Transverse colon (tissue), 4 donors: ENCODE results near the gene FBXL19. TPM values are rescaled to one million over a fixed set of nuclear protein-coding genes. Genes with fewer than 3 reads are reported as not detected.

Experiments used
- DNase-seq: peaks from one replicate; pipeline ENCODE4 v3.0.0-alpha.2; 2019
- H3K27ac ChIP-seq, 4 donors: fragments of 200-600 bp; sonication (generic); 2 replicates each; pipeline ENCODE4 v1.5.1; 2016 to 2018; ENCODE audit warnings: inconsistent platforms in 4 of 4
- H3K27me3 ChIP-seq: fragments of 200-600 bp; sonication (generic); 2 replicates; pipeline ENCODE4 v1.5.1; 2017; ENCODE audit warnings: inconsistent platforms
- H3K36me3 ChIP-seq, 4 donors: fragments of 200-600 bp; sonication (generic); 2 replicates each; pipeline ENCODE4 v1.5.1; 2017 to 2019; ENCODE audit warnings: inconsistent platforms in 4 of 4
- H3K4me1 ChIP-seq, 4 donors: fragments of 200-600 bp; sonication (generic); 2 replicates each; pipeline ENCODE4 v1.5.1; 2017 to 2020; ENCODE audit warnings: inconsistent platforms in 4 of 4
- H3K4me3 ChIP-seq, 4 donors: fragments of 200-600 bp; sonication (generic); 1 replicate in 1 of 4; 2 replicates in 3 of 4; pipeline versions ENCODE4 v1.5.1 to v1.6.1; 2017 to 2019; ENCODE audit warnings: inconsistent platforms in 4 of 4
- H3K9me3 ChIP-seq, 2 donors: fragments of 200-600 bp; sonication (generic); 2 replicates each; pipeline ENCODE4 v1.5.1; 2017 to 2019; ENCODE audit warnings: inconsistent platforms in 2 of 2
- EP300 ChIP-seq: sonication (generic); formaldehyde crosslinking; IDR thresholded peaks from one replicate; pipeline ENCODE4 v1.6.1; 2017; ENCODE audit warnings: antibody characterized with exemption, low read depth
- POLR2A ChIP-seq: fragments of 450-650 bp; IDR thresholded peaks from one replicate; pipeline ENCODE4 v1.6.1; 2016; ENCODE audit warnings: antibody characterized with exemption, mild to moderate bottlenecking, moderate library complexity
- POLR2AphosphoS5 ChIP-seq, 3 donors: sonication (generic); formaldehyde crosslinking; IDR thresholded peaks; one replicate each; pipeline ENCODE4 v1.6.1; 2016; ENCODE audit warnings: antibody characterized with exemption in 3 of 3
- WGBS, 2 donors: methylation state at CpG; one replicate each; pipeline ENCODE4 v1.1.5; 2018; ENCODE audit warnings: low coverage in 1 of 2; 5-methylcytosine and 5-hydroxymethylcytosine counted together
- in situ Hi-C, 4 donors: fragments of 200-750 bp; cut with MboI; loops; one replicate each; pipeline versions ENCODE4 v1.15.0 to v1.15.1; 2017; ENCODE audit warnings: low sequenced_read_pairs in 3 of 4, low pct_ligation_motif_present in 1 of 4, low pct_unique_long_range_greater_than_20kb in 1 of 4
- intact Hi-C: fragments of 100-400 bp; cut with DNase I; formaldehyde crosslinking; loops from one replicate; pipeline ENCODE4 v1.15.1; 2023; ENCODE audit warnings: low total_unique reads
- total RNA-seq, 4 donors: library from RNA; depleted of rRNA; stranded (reverse); fragments of >200 nt; gene quantifications; one replicate each; pipeline ENCODE4 v1.1.0, GENCODE V29; 2016
- TF ChIP-seq, protein P1 (sequence below), 5 experiments: fragments of 200-600 bp in 3 of 5; fragments of 450-650 bp in 2 of 5; sonication (generic) in 3 of 5; IDR thresholded peaks; 1 replicate in 2 of 5; 2 replicates in 3 of 5; pipeline ENCODE4 v1.5.1; 2016 to 2017; ENCODE audit warnings: antibody characterized with exemption in 5 of 5, inconsistent platforms in 3 of 5, mild to moderate bottlenecking in 2 of 5, moderate library complexity in 1 of 5

The FBXL19 gene
- total RNA-seq, 4 donors from 2014 or later, result 19.3 to 45.3 (median 20.3) TPM

DNA sequence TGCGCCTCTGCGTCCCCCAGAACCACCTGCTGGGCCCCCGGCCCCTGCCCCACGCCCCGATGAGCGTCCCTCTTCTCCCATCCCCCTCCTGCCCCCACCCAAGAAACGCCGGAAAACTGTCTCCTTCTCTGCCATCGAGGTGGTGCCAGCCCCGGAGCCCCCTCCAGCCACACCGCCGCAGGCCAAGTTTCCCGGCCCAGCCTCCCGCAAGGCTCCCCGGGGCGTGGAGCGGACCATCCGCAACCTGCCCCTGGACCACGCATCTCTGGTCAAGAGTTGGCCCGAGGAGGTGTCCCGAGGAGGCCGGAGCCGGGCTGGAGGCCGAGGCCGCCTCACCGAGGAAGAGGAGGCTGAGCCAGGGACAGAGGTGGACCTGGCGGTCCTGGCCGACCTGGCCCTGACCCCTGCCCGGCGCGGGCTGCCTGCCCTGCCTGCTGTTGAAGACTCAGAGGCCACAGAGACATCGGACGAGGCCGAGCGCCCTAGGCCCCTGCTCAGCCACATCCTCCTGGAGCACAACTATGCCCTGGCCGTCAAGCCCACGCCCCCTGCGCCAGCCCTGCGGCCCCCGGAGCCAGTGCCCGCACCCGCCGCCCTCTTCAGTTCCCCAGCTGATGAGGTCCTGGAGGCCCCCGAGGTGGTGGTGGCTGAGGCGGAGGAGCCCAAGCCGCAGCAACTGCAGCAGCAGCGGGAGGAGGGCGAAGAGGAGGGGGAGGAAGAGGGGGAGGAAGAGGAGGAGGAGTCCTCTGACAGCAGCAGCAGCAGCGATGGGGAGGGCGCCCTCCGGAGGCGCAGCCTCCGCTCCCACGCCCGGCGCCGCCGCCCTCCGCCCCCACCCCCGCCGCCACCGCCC, 56.0 kb downstream of the FBXL19 start:
- 93% methylated on average over 54 of the region's 62 CpGs; no CpG with 5 or more reads in 1 of the 2 donors for WGBS, 2 donors
- no peak for DNase-seq
- Histone ChIP-seq H3K27me3 (no peaks in the 10 kb centered on the region), H3K36me3 (peaks cover 0 to 32% (median 10%) of the 10 kb centered on the region in 4 donors), H3K27ac (no peak overlapping the region), H3K4me1 (no peaks in the 10 kb centered on the region), H3K4me3 (no peak overlapping the region), H3K9me3 (no peaks in the 10 kb centered on the region)
- intact Hi-C loops (no loop called here), in situ Hi-C loops (loop anchor here (10.0 to 25.0 kb wide), 6 partner anchors 115 to 885 kb away; partner anchors contain the start of genes COX6A2 (in 2 of the 4), ZNF267 (in 2 of the 4), ZNF843 (in 2 of the 4) and ARMC5 (in 1 of the 4))
- TF ChIP-seq, protein P1, sequence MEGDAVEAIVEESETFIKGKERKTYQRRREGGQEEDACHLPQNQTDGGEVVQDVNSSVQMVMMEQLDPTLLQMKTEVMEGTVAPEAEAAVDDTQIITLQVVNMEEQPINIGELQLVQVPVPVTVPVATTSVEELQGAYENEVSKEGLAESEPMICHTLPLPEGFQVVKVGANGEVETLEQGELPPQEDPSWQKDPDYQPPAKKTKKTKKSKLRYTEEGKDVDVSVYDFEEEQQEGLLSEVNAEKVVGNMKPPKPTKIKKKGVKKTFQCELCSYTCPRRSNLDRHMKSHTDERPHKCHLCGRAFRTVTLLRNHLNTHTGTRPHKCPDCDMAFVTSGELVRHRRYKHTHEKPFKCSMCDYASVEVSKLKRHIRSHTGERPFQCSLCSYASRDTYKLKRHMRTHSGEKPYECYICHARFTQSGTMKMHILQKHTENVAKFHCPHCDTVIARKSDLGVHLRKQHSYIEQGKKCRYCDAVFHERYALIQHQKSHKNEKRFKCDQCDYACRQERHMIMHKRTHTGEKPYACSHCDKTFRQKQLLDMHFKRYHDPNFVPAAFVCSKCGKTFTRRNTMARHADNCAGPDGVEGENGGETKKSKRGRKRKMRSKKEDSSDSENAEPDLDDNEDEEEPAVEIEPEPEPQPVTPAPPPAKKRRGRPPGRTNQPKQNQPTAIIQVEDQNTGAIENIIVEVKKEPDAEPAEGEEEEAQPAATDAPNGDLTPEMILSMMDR (IDR thresholded peaks at IDR 0.05), result no peak
- TF ChIP-seq EP300 (no peak), POLR2A (no peak), POLR2AphosphoS5 (IDR thresholded peaks at IDR 0.05) (no peak)

- Histone ChIP-seq H3K27ac (no peak overlapping the region), H3K4me3 (no peak overlapping the region), H3K9me3 (no peaks in the 10 kb centered on the region), H3K36me3 (peaks cover 0 to 26% (median 9%) of the 10 kb centered on the region in 4 donors), H3K27me3 (no peaks in the 10 kb centered on the region), H3K4me1 (peaks cover 0 to under 1% (median 0%) of the 10 kb centered on the region in 4 donors)
- intact Hi-C loops, result no loop called here
- in situ Hi-C loops, result loop anchor here (10.0 to 25.0 kb wide), 6 partner anchors 115 to 885 kb away; partner anchors contain the start of genes COX6A2 (in 2 of the 4), ZNF267 (in 2 of the 4), ZNF843 (in 2 of the 4) and ARMC5 (in 1 of the 4)
- TF ChIP-seq, protein P1 (IDR thresholded peaks at IDR 0.05), result no peak
- TF ChIP-seq EP300, result no peak
- TF ChIP-seq POLR2A, result no peak
- no peak for TF ChIP-seq POLR2AphosphoS5 (IDR thresholded peaks at IDR 0.05)
- DNase-seq, result no peak
- WGBS, 2 donors, result 94% methylated on average over 15 of the region's 15 CpGs; no CpG with 5 or more reads in 1 of the 2 donors
Observed at GRCh38 chr16:30980023-30980371, 56.6 kb downstream of the FBXL19 start.

DNA sequence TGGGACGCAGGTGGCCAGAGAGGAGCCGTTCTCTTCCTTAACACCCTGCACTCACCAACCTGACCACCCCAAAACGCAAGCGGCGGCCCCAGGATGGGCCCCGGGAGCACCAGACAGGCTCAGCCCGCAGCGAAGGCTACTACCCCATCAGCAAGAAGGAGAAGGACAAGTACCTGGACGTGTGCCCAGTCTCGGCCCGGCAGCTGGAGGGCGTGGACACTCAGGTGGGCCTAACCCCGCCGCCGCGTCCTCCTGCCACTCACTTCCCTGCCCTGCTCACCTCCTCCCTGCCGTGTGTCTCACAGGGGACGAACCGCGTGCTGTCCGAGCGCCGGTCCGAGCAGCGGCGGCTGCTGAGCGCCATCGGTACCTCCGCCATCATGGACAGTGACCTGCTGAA, 57.1 kb downstream of the FBXL19 start:
- Histone ChIP-seq H3K36me3 (peaks cover 0 to 24% (median 9%) of the 10 kb centered on the region in 4 donors), H3K4me3 (no peak overlapping the region), H3K27me3 (no peaks in the 10 kb centered on the region), H3K27ac (no peak overlapping the region), H3K9me3 (no peaks in the 10 kb centered on the region), H3K4me1 (peaks cover 2 to 5% (median 4%) of the 10 kb centered on the region in 4 donors)
- WGBS, 2 donors, result 94% methylated on average over 29 of the region's 29 CpGs; no CpG with 5 or more reads in 1 of the 2 donors
- intact Hi-C loops, result no loop called here
- no peak for DNase-seq
- in situ Hi-C loops, result loop anchor here (10.0 to 25.0 kb wide), 6 partner anchors 114 to 884 kb away; partner anchors contain the start of genes COX6A2 (in 2 of the 4), ZNF267 (in 2 of the 4), ZNF843 (in 2 of the 4) and ARMC5 (in 1 of the 4)
- TF ChIP-seq, protein P1 (IDR thresholded peaks at IDR 0.05), result no peak
- TF ChIP-seq EP300 (no peak), POLR2AphosphoS5 (IDR thresholded peaks at IDR 0.05) (no peak), POLR2A (no peak)

- no peaks in the 10 kb centered on the region for H3K27me3 ChIP-seq
- peaks cover 7 to 10% (median 9%) of the 10 kb centered on the region in 4 donors for H3K4me1 ChIP-seq
- WGBS, 2 donors, result 95% methylated on average over 14 of the region's 14 CpGs; no CpG with 5 or more reads in 1 of the 2 donors
- intact Hi-C loops (no loop called here), in situ Hi-C loops (loop anchor here (10.0 to 25.0 kb wide), 6 partner anchors 114 to 884 kb away; partner anchors contain the start of genes COX6A2 (in 2 of the 4), ZNF267 (in 2 of the 4), ZNF843 (in 2 of the 4) and ARMC5 (in 1 of the 4))
- H3K4me3 ChIP-seq, result no peak overlapping the region
- peaks cover 0 to 24% (median 9%) of the 10 kb centered on the region in 4 donors for H3K36me3 ChIP-seq
- no peak overlapping the region for H3K27ac ChIP-seq
- TF ChIP-seq, protein P1 (IDR thresholded peaks at IDR 0.05), result no peak
- TF ChIP-seq POLR2A (no peak), POLR2AphosphoS5 (IDR thresholded peaks at IDR 0.05) (no peak), EP300 (no peak)
- no peak for DNase-seq
- no peaks in the 10 kb centered on the region for H3K9me3 ChIP-seq
Observed at GRCh38 chr16:30980959-30981358, 57.6 kb downstream of the FBXL19 start.
